H9 (cell line): ENCODE data around the gene SMAD3. TPM values are rescaled to one million over a fixed set of nuclear protein-coding genes. Genes with fewer than 3 reads are reported as not detected.

ENCODE experiments used
- DNase-seq: peaks from one replicate; pipeline ENCODE4 v3.0.0-alpha.2; 2017
- H2AFZ ChIP-seq: one replicate; pipeline ENCODE4 v1.6.1; 2013; ENCODE audit warnings: mild to moderate bottlenecking, low read length, control low read depth, moderate library complexity
- H2AK5ac ChIP-seq: 2 replicates; pipeline ENCODE4 v1.6.1; 2013; ENCODE audit warnings: low read length, control low read depth, mixed read lengths; ENCODE audit not compliant: insufficient read length
- H2BK120ac ChIP-seq: one replicate; pipeline ENCODE4 v1.6.1; 2013; ENCODE audit warnings: low read depth, mild to moderate bottlenecking, low read length, control low read depth, inconsistent platforms; ENCODE audit not compliant: poor library complexity, severe bottlenecking
- H2BK12ac ChIP-seq: 2 replicates; pipeline ENCODE4 v1.6.1; 2013; ENCODE audit warnings: low read length, control low read depth, mixed read lengths, low read depth; ENCODE audit not compliant: insufficient read length
- H2BK15ac ChIP-seq: 2 replicates; pipeline ENCODE4 v1.6.1; 2013; ENCODE audit warnings: low read depth, low read length, control low read depth
- H2BK20ac ChIP-seq: one replicate; pipeline ENCODE4 v1.6.1; 2013; ENCODE audit warnings: low read depth, mild to moderate bottlenecking, low read length, control low read depth, inconsistent platforms; ENCODE audit not compliant: poor library complexity, severe bottlenecking
- H2BK5ac ChIP-seq: 2 replicates; pipeline ENCODE4 v1.6.1; 2013; ENCODE audit warnings: low read length, control low read depth, mixed read lengths; ENCODE audit not compliant: insufficient read length
- H3K14ac ChIP-seq: 2 replicates; pipeline ENCODE4 v1.6.1; 2013; ENCODE audit warnings: low read length, control low read depth; ENCODE audit not compliant: insufficient read depth
- H3K18ac ChIP-seq: 2 replicates; pipeline ENCODE4 v1.6.1; 2013; ENCODE audit warnings: low read depth, mild to moderate bottlenecking, mixed read lengths, low read length, control low read depth; ENCODE audit not compliant: insufficient read length
- H3K23ac ChIP-seq: 2 replicates; pipeline ENCODE4 v1.6.1; 2013; ENCODE audit warnings: low read length, control low read depth, mixed read lengths, low read depth; ENCODE audit not compliant: insufficient read length
- H3K23me2 ChIP-seq: 2 replicates; pipeline ENCODE4 v1.6.1; 2013; ENCODE audit warnings: low read depth, mild to moderate bottlenecking, mixed read lengths, low read length, control low read depth; ENCODE audit not compliant: insufficient read length, poor library complexity, severe bottlenecking
- H3K27ac ChIP-seq: 2 replicates; pipeline ENCODE4 v1.5.1; 2013; ENCODE audit warnings: low read length, control low read depth, mixed read lengths, low read depth; ENCODE audit not compliant: insufficient read length
- H3K27me3 ChIP-seq: 2 replicates; pipeline ENCODE4 v1.6.1; 2013; ENCODE audit warnings: low read length, control low read depth, inconsistent platforms; ENCODE audit not compliant: insufficient read depth
- H3K4ac ChIP-seq: 2 replicates; pipeline ENCODE4 v1.6.1; 2013; ENCODE audit warnings: low read depth, mild to moderate bottlenecking, control low read depth, inconsistent platforms, low read length, moderate library complexity
- H3K4me1 ChIP-seq: 2 replicates; pipeline ENCODE4 v1.6.1; 2013; ENCODE audit warnings: low read length, control low read depth, inconsistent platforms; ENCODE audit not compliant: insufficient read depth
- H3K4me2 ChIP-seq: 2 replicates; pipeline ENCODE4 v1.6.1; 2013; ENCODE audit warnings: low read length, control low read depth, mixed read lengths; ENCODE audit not compliant: insufficient read length, insufficient read depth
- H3K56ac ChIP-seq: 2 replicates; pipeline ENCODE4 v1.6.1; 2013; ENCODE audit warnings: low read depth, mild to moderate bottlenecking, mixed read lengths, low read length, control low read depth; ENCODE audit not compliant: insufficient read length
- H3K79me1 ChIP-seq: 2 replicates; pipeline ENCODE4 v1.6.1; 2013; ENCODE audit warnings: low read depth, mild to moderate bottlenecking, moderate library complexity, low read length, control low read depth, inconsistent platforms; ENCODE audit not compliant: insufficient read depth, poor library complexity, severe bottlenecking
- H3K79me2 ChIP-seq: 2 replicates; pipeline ENCODE4 v1.6.1; 2013; ENCODE audit warnings: low read length, control low read depth, inconsistent platforms; ENCODE audit not compliant: insufficient read depth
- H3K9ac ChIP-seq: 2 replicates; pipeline ENCODE4 v1.6.1; 2013; ENCODE audit warnings: low read length, control low read depth, mixed read lengths; ENCODE audit not compliant: insufficient read length; ENCODE audit errors: extremely low read depth
- H3K9me3 ChIP-seq: one replicate; pipeline ENCODE4 v1.6.1; 2013; ENCODE audit warnings: low read depth, low read length, inconsistent platforms; ENCODE audit not compliant: control insufficient read depth
- H3T11ph ChIP-seq: one replicate; pipeline ENCODE4 v1.6.1; 2013; ENCODE audit warnings: mild to moderate bottlenecking, low read length, control low read depth, inconsistent platforms
- H4K20me1 ChIP-seq: one replicate; pipeline ENCODE4 v1.6.1; 2013; ENCODE audit not compliant: control insufficient read depth, insufficient read length, insufficient read depth
- H4K5ac ChIP-seq: 2 replicates; pipeline ENCODE4 v1.6.1; 2013; ENCODE audit warnings: low read depth, mild to moderate bottlenecking, mixed read lengths, low read length, control low read depth; ENCODE audit not compliant: insufficient read length
- H4K8ac ChIP-seq: replicated peaks from 2 replicates; pipeline ENCODE4 v1.6.1; 2013; ENCODE audit warnings: low read length, control low read depth, mixed read lengths, low read depth; ENCODE audit not compliant: insufficient read length
- H4K91ac ChIP-seq: 2 replicates; pipeline ENCODE4 v1.6.1; 2013; ENCODE audit warnings: low read depth, mild to moderate bottlenecking, moderate library complexity, mixed read lengths, low read length, control low read depth; ENCODE audit not compliant: insufficient read length
- H3K27ac Mint-ChIP-seq, 3 experiments: 2 replicates in 2 of 3; 3 replicates in 1 of 3; pipeline ENCODE4 v1.8.0; 2020 to 2021; ENCODE audit warnings: mixed read lengths in 3 of 3, mild to moderate bottlenecking in 1 of 3, moderate library complexity in 1 of 3
- H3K27me3 Mint-ChIP-seq: 2 replicates; pipeline ENCODE4 v1.8.0; 2021; ENCODE audit warnings: low read depth, mild to moderate bottlenecking, moderate library complexity, mixed read lengths
- H3K36me3 Mint-ChIP-seq, 3 experiments: 2 replicates in 2 of 3; 3 replicates in 1 of 3; pipeline ENCODE4 v1.8.0; 2020 to 2021; ENCODE audit warnings: low read depth in 3 of 3, mixed read lengths in 3 of 3; ENCODE audit not compliant: insufficient read depth in 1 of 3
- H3K4me1 Mint-ChIP-seq, 2 experiments: 2 replicates each; pipeline ENCODE4 v1.8.0; 2020; ENCODE audit warnings: mixed read lengths in 2 of 2
- H3K4me3 Mint-ChIP-seq, 2 experiments: 2 replicates in 1 of 2; 3 replicates in 1 of 2; pipeline ENCODE4 v1.8.0; 2020 to 2021; ENCODE audit warnings: mild to moderate bottlenecking in 2 of 2, mixed read lengths in 2 of 2, moderate library complexity in 1 of 2
- H3K9me3 Mint-ChIP-seq, 2 experiments: 2 replicates in 1 of 2; 3 replicates in 1 of 2; pipeline ENCODE4 v1.8.0; 2020; ENCODE audit warnings: mild to moderate bottlenecking in 2 of 2, mixed read lengths in 2 of 2, moderate library complexity in 1 of 2
- WGBS: extraction: QIAGEN DNeasy Blood & Tissue Kit; methylation state at CpG from one replicate; pipeline ENCODE4 v1.1.7; 2013; ENCODE audit warnings: missing lambda C conversion rate, low lambda C conversion rate, mixed read lengths; ENCODE audit not compliant: insufficient read length; ENCODE audit errors: extremely low coverage; 5-methylcytosine and 5-hydroxymethylcytosine counted together
- total RNA-seq: library from RNA; stranded (reverse); gene quantifications from 2 replicates; pipeline ENCODE4 v1.2.1, GENCODE V29; 2021
- TF ChIP-seq, protein P1 (sequence below): fragments of 200-600 bp; sonication (generic); conservative IDR thresholded peaks from 3 replicates; pipeline ENCODE4 v1.8.0; 2021; ENCODE audit warnings: antibody characterized with exemption, mild to moderate bottlenecking

The SMAD3 gene
- total RNA-seq, 1 experiment from 2014 or later = 26.7 TPM

DNA sequence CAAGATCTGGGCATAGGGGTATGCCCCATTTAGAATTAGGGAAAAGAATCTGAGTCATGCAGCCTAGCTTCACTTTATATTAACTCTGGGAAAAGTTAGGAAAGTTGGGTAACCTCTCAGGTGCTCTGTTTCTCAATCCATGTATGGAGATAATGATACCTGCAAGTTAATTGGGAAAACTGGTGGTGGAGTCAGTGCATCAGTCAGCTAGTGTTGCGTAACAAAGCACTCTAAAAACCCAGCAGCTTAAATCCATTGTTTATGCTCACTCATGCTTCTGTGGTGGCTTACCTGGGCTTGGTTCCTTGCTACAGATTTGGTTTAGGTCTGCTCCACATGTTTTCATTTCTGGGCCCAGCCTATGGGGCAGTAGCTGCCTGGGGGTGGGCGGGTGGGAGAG lies 91.0 kb downstream of the SMAD3 start:
- Histone ChIP-seq H3T11ph (no peak overlapping the region), H2BK15ac (no peak overlapping the region), H2BK12ac (no peak overlapping the region), H3K23ac (no peak overlapping the region), H3K27ac (no peak overlapping the region), H2AFZ (no peak overlapping the region), H3K4me1 (0 out of 2 replicates have a peak, but pooled peaks cover 4% of the 10 kb centered on the region), H4K8ac (no peak overlapping the region), H3K9ac (no peak overlapping the region), H3K56ac (no peak overlapping the region), H3K79me2 (no peaks in the 10 kb centered on the region), H4K91ac (no peak overlapping the region), H3K4me2 (no peak overlapping the region), H2AK5ac (no peak overlapping the region), H4K5ac (no peak overlapping the region), H3K18ac (no peak overlapping the region), H2BK120ac (no peak overlapping the region), H2BK20ac (no peak overlapping the region), H2BK5ac (no peak overlapping the region), H3K14ac (no peak overlapping the region), H3K23me2 (no peaks in the 10 kb centered on the region), H4K20me1 (no peaks in the 10 kb centered on the region), H3K79me1 (no peaks in the 10 kb centered on the region), H3K4ac (no peak overlapping the region), H3K9me3 (no peaks in the 10 kb centered on the region), H3K27me3 (no peaks in the 10 kb centered on the region)
- H3K9me3 Mint-ChIP-seq = peaks cover 4 to 5% of the 10 kb centered on the region in 2 experiments; a peak in 3 of 5 replicates
- H3K27ac Mint-ChIP-seq = no peak overlapping the region
- peaks cover 6 to 10% (median 9%) of the 10 kb centered on the region in 3 experiments for H3K36me3 Mint-ChIP-seq
- no peak overlapping the region for H3K4me3 Mint-ChIP-seq
- WGBS = no CpG with 5 or more reads among the region's 2 CpGs
- H3K4me1 Mint-ChIP-seq = peaks cover 17 to 21% of the 10 kb centered on the region in 2 experiments
- no peak for DNase-seq
- TF ChIP-seq, protein P1, sequence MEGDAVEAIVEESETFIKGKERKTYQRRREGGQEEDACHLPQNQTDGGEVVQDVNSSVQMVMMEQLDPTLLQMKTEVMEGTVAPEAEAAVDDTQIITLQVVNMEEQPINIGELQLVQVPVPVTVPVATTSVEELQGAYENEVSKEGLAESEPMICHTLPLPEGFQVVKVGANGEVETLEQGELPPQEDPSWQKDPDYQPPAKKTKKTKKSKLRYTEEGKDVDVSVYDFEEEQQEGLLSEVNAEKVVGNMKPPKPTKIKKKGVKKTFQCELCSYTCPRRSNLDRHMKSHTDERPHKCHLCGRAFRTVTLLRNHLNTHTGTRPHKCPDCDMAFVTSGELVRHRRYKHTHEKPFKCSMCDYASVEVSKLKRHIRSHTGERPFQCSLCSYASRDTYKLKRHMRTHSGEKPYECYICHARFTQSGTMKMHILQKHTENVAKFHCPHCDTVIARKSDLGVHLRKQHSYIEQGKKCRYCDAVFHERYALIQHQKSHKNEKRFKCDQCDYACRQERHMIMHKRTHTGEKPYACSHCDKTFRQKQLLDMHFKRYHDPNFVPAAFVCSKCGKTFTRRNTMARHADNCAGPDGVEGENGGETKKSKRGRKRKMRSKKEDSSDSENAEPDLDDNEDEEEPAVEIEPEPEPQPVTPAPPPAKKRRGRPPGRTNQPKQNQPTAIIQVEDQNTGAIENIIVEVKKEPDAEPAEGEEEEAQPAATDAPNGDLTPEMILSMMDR = no peak
- H3K27me3 Mint-ChIP-seq = no peaks in the 10 kb centered on the region
